H1 (cell line): ENCODE data around the gene TMEM212. TPM values are rescaled to one million over a fixed set of nuclear protein-coding genes. Genes with fewer than 3 reads are reported as not detected.

Experiments
- CBX8 ChIP-seq: fragments of 300-800, 300-1000 bp; sonication (generic); IDR thresholded peaks from 2 replicates; pipeline ENCODE4 v1.7.1; 2016; ENCODE audit warnings: low read depth, low read length, borderline replicate concordance
- CHD1 ChIP-seq: IDR thresholded peaks from 2 replicates; pipeline ENCODE4 v1.6.1; 2012; ENCODE audit warnings: low read depth, low read length, improper control_type of control experiment
- polyA plus RNA-seq, 7 experiments: library from polyadenylated mRNA; depleted of rRNA in 3 of 7; stranded (reverse) in 5 of 7; unstranded in 2 of 7; fragments of >200 nt in 5 of 7; fragments of 200-250 nt in 2 of 7; gene quantifications; 1 replicate in 5 of 7; 2 replicates in 1 of 7; 4 replicates in 1 of 7; pipeline versions ENCODE4 v1.2.1 to v1.2.3, GENCODE V29; 2011 to 2013; ENCODE audit warnings: missing spikeins in 2 of 7, mixed read lengths in 2 of 7
- total RNA-seq: library from RNA; stranded (reverse); fragmentation: NEBNext Ultra II Directional; extraction: Animal tissue kit (Norgen Biotek cat#: 25700); gene quantifications from 2 replicates; pipeline ENCODE4 v1.2.1, GENCODE V29; 2021
- TF ChIP-seq, protein P1 (sequence below): fragments of 300-600 bp; sonication (generic); IDR thresholded peaks from 2 replicates; pipeline ENCODE4 v1.7.1; 2012; ENCODE audit warnings: low read length, moderate library complexity, mild to moderate bottlenecking, inconsistent platforms; ENCODE audit not compliant: insufficient replicate concordance

TMEM212 gene
- total and polyA plus RNA-seq, 2 of the 8 experiments (the other 6 are each of a cell fraction or from before 2014, with no cell fraction given): not detected

DNA sequence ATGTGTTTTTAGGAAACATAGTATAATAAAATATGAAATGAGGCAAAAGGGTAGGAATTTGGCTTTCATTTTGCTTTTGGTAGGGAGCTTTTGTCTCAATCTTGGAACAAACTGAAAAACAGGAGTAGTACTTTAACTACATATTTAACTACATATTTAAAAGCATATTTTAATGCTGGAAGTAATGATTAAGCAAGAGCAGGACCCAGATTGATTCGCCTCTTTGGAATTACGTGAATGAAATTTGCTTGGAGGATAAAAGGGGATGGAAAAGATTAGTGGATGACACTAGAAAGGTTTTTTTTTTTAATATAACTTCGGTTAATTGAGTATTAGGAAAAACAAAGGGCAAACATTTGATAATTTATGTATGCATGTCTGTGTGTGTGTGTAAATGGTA, 11.2 kb upstream of the TMEM212 start (continued):
- TF ChIP-seq, protein P1, sequence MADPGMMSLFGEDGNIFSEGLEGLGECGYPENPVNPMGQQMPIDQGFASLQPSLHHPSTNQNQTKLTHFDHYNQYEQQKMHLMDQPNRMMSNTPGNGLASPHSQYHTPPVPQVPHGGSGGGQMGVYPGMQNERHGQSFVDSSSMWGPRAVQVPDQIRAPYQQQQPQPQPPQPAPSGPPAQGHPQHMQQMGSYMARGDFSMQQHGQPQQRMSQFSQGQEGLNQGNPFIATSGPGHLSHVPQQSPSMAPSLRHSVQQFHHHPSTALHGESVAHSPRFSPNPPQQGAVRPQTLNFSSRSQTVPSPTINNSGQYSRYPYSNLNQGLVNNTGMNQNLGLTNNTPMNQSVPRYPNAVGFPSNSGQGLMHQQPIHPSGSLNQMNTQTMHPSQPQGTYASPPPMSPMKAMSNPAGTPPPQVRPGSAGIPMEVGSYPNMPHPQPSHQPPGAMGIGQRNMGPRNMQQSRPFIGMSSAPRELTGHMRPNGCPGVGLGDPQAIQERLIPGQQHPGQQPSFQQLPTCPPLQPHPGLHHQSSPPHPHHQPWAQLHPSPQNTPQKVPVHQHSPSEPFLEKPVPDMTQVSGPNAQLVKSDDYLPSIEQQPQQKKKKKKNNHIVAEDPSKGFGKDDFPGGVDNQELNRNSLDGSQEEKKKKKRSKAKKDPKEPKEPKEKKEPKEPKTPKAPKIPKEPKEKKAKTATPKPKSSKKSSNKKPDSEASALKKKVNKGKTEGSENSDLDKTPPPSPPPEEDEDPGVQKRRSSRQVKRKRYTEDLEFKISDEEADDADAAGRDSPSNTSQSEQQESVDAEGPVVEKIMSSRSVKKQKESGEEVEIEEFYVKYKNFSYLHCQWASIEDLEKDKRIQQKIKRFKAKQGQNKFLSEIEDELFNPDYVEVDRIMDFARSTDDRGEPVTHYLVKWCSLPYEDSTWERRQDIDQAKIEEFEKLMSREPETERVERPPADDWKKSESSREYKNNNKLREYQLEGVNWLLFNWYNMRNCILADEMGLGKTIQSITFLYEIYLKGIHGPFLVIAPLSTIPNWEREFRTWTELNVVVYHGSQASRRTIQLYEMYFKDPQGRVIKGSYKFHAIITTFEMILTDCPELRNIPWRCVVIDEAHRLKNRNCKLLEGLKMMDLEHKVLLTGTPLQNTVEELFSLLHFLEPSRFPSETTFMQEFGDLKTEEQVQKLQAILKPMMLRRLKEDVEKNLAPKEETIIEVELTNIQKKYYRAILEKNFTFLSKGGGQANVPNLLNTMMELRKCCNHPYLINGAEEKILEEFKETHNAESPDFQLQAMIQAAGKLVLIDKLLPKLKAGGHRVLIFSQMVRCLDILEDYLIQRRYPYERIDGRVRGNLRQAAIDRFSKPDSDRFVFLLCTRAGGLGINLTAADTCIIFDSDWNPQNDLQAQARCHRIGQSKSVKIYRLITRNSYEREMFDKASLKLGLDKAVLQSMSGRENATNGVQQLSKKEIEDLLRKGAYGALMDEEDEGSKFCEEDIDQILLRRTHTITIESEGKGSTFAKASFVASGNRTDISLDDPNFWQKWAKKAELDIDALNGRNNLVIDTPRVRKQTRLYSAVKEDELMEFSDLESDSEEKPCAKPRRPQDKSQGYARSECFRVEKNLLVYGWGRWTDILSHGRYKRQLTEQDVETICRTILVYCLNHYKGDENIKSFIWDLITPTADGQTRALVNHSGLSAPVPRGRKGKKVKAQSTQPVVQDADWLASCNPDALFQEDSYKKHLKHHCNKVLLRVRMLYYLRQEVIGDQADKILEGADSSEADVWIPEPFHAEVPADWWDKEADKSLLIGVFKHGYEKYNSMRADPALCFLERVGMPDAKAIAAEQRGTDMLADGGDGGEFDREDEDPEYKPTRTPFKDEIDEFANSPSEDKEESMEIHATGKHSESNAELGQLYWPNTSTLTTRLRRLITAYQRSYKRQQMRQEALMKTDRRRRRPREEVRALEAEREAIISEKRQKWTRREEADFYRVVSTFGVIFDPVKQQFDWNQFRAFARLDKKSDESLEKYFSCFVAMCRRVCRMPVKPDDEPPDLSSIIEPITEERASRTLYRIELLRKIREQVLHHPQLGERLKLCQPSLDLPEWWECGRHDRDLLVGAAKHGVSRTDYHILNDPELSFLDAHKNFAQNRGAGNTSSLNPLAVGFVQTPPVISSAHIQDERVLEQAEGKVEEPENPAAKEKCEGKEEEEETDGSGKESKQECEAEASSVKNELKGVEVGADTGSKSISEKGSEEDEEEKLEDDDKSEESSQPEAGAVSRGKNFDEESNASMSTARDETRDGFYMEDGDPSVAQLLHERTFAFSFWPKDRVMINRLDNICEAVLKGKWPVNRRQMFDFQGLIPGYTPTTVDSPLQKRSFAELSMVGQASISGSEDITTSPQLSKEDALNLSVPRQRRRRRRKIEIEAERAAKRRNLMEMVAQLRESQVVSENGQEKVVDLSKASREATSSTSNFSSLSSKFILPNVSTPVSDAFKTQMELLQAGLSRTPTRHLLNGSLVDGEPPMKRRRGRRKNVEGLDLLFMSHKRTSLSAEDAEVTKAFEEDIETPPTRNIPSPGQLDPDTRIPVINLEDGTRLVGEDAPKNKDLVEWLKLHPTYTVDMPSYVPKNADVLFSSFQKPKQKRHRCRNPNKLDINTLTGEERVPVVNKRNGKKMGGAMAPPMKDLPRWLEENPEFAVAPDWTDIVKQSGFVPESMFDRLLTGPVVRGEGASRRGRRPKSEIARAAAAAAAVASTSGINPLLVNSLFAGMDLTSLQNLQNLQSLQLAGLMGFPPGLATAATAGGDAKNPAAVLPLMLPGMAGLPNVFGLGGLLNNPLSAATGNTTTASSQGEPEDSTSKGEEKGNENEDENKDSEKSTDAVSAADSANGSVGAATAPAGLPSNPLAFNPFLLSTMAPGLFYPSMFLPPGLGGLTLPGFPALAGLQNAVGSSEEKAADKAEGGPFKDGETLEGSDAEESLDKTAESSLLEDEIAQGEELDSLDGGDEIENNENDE: no peak
- TF ChIP-seq CHD1 (no peak), CBX8 (no peak)
